Fibroblast of villous mesenchyme (primary cell): ENCODE measurements around the gene FAM118A. TPM values are rescaled to one million over a fixed set of nuclear protein-coding genes. Genes with fewer than 3 reads are reported as not detected.
"Not testable (repeated sequence)": the region's sequence is repeated elsewhere in the genome, so short reads cannot be mapped to it uniquely, and the experiment has no call there.

Experiments used
- DNase-seq: peaks from one replicate; pipeline ENCODE4 v3.0.0-alpha.2; 2010; ENCODE audit warnings: low read depth
- H3K4me3 ChIP-seq: 2 replicates; pipeline ENCODE4 v1.5.1; 2011; ENCODE audit warnings: low read depth, mild to moderate bottlenecking, low read length
- total RNA-seq: library from RNA; depleted of rRNA; stranded (reverse); fragments of >200 nt; gene quantifications from 2 replicates; pipeline ENCODE4 v1.2.3, GENCODE V29; 2012
- TF ChIP-seq, protein P1 (sequence below): IDR thresholded peaks from 2 replicates; pipeline ENCODE4 v1.5.1; 2012; ENCODE audit warnings: low read depth, mild to moderate bottlenecking, low read length; ENCODE audit not compliant: insufficient read depth

Gene FAM118A
- total RNA-seq, 1 donor: 20.7 TPM

DNA sequence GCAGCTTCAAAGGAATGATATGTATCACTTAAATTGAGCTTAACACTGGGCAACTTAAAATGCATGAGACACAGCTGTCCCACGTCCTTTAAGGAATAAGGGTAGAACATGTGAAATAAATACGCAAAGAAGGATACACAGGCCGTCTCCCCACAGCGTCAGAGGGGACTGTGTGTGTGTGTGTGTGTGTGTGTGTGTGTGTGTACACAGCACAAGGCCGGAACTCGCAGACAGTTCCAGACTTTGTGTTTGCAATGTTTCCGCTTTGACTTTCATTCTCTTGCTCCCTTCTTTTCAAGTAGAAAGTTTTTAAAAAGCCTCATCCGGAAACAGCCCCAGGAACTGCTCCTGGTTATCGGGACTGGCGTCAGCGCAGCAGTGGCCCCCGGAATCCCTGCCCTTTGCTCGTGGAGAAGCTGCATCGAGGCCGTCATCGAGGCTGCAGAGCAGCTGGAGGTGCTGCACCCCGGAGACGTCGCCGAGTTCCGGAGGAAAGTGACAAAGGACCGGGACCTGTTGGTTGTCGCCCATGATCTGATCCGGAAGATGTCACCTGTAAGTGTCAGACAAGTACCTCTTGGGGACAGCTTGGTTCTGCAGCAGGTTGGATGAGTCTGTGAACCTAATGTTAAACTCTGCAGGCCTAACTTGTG, 13.3 kb downstream of the FAM118A start:
- TF ChIP-seq, protein P1, sequence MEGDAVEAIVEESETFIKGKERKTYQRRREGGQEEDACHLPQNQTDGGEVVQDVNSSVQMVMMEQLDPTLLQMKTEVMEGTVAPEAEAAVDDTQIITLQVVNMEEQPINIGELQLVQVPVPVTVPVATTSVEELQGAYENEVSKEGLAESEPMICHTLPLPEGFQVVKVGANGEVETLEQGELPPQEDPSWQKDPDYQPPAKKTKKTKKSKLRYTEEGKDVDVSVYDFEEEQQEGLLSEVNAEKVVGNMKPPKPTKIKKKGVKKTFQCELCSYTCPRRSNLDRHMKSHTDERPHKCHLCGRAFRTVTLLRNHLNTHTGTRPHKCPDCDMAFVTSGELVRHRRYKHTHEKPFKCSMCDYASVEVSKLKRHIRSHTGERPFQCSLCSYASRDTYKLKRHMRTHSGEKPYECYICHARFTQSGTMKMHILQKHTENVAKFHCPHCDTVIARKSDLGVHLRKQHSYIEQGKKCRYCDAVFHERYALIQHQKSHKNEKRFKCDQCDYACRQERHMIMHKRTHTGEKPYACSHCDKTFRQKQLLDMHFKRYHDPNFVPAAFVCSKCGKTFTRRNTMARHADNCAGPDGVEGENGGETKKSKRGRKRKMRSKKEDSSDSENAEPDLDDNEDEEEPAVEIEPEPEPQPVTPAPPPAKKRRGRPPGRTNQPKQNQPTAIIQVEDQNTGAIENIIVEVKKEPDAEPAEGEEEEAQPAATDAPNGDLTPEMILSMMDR: no peak
- DNase-seq: no peak
- H3K4me3 ChIP-seq: no peak overlapping the region

- H3K4me3 ChIP-seq: no peak overlapping the region
- no peak for DNase-seq
- TF ChIP-seq, protein P1: no peak
These were observed 14.0 kb downstream of the FAM118A start for GRCh38 chr22:45323695-45324094.

DNA sequence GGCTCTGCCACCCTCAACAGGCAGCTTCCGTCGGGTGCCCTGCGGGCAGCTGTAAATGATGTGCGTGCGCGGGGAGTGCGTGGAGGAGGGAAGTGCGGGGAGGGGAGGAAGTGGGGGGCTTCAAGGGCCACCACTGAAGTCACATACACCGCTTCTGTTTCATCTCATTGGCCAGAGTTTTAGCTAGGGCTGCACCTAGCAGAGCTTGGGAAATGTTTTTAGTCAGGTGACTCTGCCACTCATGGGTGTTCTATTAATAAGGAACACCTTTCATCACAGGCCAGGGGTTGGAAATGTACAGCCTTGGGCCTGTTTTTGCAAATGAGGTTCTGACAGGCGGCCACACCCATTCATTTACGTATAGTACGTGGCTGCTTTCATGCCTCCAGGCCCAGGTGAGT, 14.6 kb downstream of the FAM118A start:
- no peak overlapping the region for H3K4me3 ChIP-seq
- TF ChIP-seq, protein P1: no peak
- DNase-seq: no peak

- DNase-seq, H3K4me3 ChIP-seq: not testable (repeated sequence)
These were observed 18.5 kb downstream of the FAM118A start for GRCh38 chr22:45328261-45328660.

DNA sequence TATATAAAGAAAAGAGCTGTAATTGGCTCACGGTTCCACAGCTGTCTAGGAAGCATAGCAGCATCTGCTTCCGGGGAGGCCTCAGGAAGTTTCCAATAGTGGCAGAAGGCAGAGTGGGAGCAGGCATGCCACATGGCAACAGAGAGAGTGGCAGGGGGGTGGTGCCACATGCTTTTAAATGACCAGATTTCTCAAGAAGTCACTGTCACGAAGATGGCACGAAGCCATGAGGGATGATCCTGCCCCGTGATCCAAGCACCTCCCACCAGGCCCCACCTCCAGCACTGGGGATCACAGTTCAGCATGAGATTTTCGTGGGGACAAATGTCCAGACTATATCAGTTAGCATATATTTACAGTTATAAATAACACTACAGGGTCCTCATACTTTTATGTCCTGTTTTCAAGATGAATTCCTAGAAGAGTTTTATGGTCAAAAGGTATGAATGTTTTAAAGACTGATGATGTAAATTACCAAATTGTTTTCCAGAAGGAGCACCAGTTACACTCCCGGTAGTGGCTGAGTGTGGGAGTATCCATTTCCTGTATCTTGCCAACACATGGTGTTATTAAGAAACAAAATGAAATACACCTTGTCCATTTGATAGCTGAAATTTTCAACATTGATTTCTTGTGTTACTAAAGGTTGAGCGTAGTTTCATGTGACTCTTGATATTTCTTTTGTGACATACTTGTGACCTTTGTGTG, 19.2 kb downstream of the FAM118A start:
- H3K4me3 ChIP-seq: no peak overlapping the region
- DNase-seq: peak; percentile 43
- TF ChIP-seq, protein P1: no peak

- TF ChIP-seq, protein P1: no peak
- H3K4me3 ChIP-seq: no peak overlapping the region
- no peak for DNase-seq
These were observed 19.8 kb downstream of the FAM118A start for GRCh38 chr22:45329530-45329936.

GRCh38 chr22:45330548-45330947, 20.8 kb downstream of the FAM118A start:
- TF ChIP-seq, protein P1: no peak
- H3K4me3 ChIP-seq: no peak overlapping the region
- DNase-seq: no peak
